GM12873 (cell line): ENCODE data around the gene SORBS1.

ENCODE experiments used
- TF ChIP-seq, protein P1 (sequence below): IDR thresholded peaks from 2 replicates; pipeline ENCODE4 v1.5.1; 2012; ENCODE audit warnings: low read depth, mild to moderate bottlenecking, moderate library complexity, low read length, control low read depth; ENCODE audit not compliant: insufficient read depth; ENCODE audit errors: missing control alignments

SORBS1 gene

DNA sequence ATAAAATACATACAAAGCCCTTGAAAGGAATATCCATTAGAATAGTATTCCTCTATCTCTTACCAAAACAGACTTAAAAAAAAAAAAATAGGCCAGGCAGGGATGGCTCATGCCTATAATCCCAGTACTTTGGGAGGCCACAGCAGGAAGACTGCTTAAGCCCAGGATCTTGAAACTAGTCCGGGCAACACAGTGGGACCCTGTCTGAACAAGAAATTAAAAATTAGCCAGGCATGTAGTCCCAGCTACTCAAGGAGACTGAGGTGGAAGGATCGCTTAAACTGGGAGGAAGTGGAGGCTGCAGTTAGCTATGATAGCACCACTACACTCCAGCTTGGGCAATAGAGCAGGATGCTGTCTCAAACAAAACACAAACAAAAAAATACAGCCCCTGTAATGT lies 280.0 kb downstream of the SORBS1 start:
- TF ChIP-seq, protein P1, sequence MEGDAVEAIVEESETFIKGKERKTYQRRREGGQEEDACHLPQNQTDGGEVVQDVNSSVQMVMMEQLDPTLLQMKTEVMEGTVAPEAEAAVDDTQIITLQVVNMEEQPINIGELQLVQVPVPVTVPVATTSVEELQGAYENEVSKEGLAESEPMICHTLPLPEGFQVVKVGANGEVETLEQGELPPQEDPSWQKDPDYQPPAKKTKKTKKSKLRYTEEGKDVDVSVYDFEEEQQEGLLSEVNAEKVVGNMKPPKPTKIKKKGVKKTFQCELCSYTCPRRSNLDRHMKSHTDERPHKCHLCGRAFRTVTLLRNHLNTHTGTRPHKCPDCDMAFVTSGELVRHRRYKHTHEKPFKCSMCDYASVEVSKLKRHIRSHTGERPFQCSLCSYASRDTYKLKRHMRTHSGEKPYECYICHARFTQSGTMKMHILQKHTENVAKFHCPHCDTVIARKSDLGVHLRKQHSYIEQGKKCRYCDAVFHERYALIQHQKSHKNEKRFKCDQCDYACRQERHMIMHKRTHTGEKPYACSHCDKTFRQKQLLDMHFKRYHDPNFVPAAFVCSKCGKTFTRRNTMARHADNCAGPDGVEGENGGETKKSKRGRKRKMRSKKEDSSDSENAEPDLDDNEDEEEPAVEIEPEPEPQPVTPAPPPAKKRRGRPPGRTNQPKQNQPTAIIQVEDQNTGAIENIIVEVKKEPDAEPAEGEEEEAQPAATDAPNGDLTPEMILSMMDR = no peak

DNA sequence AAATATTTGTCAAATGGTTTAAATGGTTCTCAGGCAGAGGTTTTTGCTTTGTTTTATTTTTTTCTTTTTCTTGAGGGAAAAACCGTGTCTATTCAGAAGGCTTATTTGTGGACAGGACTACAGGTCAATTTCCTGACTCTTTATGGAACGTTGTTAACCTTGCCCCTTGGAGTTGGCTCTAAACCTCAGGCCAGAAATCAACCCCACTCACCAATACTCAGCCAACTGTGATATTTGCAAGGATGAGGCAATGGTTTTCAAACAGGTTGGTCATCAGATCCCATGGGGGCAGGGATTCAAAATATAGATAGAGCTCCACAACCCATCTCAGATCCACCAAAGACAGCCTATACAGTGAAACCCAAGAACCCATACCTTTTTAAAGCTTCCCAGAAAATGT lies 280.5 kb downstream of the SORBS1 start:
- TF ChIP-seq, protein P1 = no peak

DNA sequence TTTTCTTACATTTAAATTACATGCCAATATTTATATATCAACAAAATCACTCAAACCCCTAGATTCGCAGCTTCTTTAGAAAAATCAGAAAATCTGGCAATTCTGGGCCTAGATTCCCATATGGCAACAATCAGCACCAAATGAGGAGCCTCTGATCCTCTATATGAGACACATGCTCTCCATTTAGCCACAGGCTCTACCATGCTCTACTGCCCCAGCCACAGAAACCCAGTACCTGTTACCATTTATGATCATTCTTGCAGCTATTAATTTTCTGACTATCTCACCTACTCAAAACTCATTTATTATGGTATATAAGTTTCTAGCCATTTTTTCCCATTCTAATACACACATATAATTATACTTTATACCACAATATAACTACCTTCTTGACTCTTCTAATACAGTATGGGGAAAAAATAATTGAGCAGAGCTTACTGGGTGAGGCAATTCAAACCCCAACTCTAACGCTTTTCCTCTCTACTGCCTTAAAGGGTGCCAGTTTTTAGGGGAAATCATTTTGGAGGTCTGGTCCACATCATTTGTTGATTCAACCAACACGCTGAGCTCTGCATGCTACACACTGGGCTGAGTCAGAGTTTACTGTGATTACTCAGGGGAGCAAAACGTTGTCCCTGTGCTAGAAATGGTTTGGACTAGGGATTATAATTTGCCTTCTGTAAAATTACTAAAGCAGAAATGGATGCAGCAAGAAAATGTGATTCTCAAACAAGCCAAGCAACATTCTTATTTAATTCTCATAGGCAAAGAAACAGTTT lies 281.9 kb downstream of the SORBS1 start:
- TF ChIP-seq, protein P1 = no peak

DNA sequence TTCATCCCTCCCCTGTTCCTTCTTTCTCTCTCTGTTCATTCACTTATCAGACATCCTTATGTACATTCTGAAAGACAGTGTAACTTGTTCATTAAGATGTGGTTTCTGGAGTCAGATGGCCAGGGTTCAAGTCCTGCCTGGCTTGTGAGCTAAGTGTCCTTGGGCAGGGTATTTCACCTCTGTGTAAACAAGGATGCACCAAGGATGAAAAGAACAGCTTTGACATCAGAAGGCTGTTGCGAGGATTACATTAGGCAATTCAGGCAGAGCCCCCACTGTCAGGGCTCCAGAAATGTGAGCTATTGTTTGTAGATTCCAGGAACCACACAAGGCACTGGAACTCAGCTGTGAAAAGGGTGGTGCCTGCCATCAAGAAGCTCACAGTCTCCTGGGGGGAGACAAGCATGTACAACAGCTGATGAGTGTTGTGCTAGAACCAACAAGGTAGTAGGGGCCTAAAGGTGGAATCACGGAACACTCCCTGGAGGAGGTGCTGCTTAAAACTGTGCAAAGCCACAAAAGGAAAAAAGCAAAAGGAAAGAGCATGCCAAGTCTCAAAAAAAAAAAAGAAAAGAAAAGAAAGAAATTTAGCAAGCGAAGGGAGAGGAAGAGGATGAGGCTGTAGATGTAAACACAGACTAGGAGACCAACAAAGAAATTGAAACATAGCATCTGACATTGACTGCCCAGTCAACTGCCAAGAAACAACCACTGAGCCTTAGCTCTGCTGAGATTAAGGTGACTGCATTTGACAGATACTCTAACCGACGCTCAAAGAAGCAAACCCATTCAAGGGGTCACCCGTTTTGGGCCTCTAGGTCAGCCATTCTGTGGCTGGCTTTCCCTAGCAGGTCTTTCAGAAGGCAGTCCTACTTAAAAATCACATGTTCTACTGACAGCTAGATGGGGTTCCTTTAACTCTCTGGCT lies 282.8 kb downstream of the SORBS1 start:
- TF ChIP-seq, protein P1 = no peak

DNA sequence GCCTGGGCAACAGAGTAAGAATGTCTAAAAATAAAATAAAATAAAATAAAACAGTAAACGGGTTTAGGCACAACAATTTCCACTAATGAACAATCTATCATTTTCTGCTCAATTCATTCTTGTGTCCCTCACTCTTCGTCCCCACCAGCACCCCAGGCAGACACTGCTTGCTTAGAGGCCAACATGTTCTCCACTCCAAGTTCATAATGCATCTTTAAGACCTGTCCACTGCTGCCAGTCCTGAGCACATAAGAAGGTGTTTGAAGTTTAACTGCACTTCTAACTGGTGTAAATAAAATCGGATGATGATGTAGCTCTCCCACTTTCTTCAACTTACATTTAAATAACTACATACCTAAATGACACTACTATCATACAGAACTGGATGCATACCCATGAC lies 283.6 kb downstream of the SORBS1 start:
- TF ChIP-seq, protein P1 = no peak

DNA sequence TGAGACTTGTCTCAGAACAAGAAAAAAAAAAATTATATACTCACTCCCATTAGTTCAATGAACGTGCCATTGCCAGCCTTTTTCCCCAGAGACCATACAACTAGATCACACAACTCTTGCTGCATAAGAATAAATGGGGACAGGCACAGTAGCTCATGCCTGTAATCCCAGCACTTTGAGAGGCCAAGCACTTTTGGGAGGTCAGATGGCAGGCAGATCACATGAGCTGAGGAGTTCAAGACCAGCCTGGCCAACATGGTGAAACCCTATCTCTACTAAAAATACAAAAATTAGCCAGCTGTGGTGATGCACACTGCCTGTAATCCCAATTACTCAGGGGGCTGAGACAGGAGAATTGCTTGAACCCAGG lies 284.0 kb downstream of the SORBS1 start:
- TF ChIP-seq, protein P1 = no peak

DNA sequence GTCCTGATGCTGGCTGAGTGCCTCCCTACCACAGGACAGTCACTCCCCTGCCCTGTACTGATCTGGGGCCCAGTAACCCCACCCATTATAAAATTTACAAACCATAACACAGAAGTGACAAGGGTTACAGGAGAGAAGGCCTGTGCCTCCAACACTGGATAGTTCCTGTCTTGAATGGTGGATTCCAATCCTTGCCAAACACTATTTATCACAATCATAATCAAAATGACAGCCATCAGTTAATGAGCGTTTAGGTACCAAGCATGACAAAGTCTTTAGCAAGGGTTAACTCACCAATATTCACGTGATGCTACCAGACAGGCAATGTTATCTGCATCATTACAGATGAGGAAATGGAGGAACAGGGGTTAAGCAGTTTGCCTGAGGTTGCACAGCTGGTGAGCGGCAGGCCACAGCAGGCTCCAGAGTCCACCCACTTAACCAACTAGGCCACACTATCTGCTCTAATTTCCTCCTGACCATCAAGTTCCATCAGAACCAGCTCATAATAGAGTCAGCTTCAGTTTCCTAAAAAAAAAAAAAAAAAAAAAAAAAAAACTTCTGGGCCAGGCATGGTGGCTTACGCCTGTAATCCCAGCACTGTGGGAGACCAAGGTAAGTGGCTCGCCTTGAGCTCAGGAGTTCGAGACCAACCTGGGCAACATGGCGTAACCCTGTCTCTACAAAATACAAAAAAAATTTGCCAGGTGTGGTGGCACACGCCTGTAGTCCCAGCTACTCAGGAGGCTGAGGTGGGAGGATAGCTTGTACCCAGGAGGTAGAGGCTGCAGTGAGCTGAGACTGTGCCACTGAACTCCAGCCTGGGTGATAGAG lies 284.6 kb downstream of the SORBS1 start:
- TF ChIP-seq, protein P1 = no peak
